H1 (cell line): Measurements from ENCODE around the gene MMP21. TPM values are rescaled to one million over a fixed set of nuclear protein-coding genes. Genes with fewer than 3 reads are reported as not detected.
A peak's percentile ranks its signal among the peaks of the same experiment; 100 is the strongest.

Source experiments
- CTCF ChIA-PET: fragments of 300-600 bp; sonication (Branson Sonifier 250); formaldehyde crosslinking; loops from one replicate; lab custom pipeline; 2021; ENCODE audit not compliant: partially characterized antibody; lab: Charles Lee
- POLR2A ChIA-PET: fragments of 300-600 bp; sonication (Branson Sonifier 250); formaldehyde crosslinking; loops from one replicate; lab custom pipeline; 2021; ENCODE audit warnings: inconsistent platforms; ENCODE audit not compliant: partially characterized antibody; lab: Charles Lee
- DNase-seq, 2 experiments: peaks; one replicate each; pipeline versions ENCODE4 v3.0.0 to v3.0.0-alpha.2; 2010 to 2022; ENCODE audit warnings: low spot score in 2 of 2, low read depth in 1 of 2, mixed read lengths in 1 of 2
- FAIRE-seq: peaks from 2 replicates; lab custom pipeline; 2011; peaks lifted over from hg19 to GRCh38; lab: Jason Lieb, UNC
- H2AFZ ChIP-seq: 2 replicates; pipeline ENCODE4 v1.8.1; 2012; ENCODE audit warnings: low read length, inconsistent platforms
- H2AK5ac ChIP-seq: 2 replicates; pipeline ENCODE4 v1.6.1; 2013; ENCODE audit warnings: low read depth, low read length
- H2BK120ac ChIP-seq: replicated peaks from 2 replicates; pipeline ENCODE3; 2013; ENCODE audit warnings: low read depth, low read length, inconsistent platforms
- H2BK12ac ChIP-seq: 2 replicates; pipeline ENCODE4 v1.6.1; 2013; ENCODE audit warnings: low read depth, low read length
- H2BK15ac ChIP-seq: 2 replicates; pipeline ENCODE4 v1.6.1; 2013; ENCODE audit warnings: low read length
- H2BK20ac ChIP-seq: 2 replicates; pipeline ENCODE4 v1.6.1; 2013; ENCODE audit warnings: low read length
- H2BK5ac ChIP-seq: 2 replicates; pipeline ENCODE4 v1.6.1; 2013; ENCODE audit warnings: low read depth, low read length
- H3K14ac ChIP-seq: 2 replicates; pipeline ENCODE4 v1.6.1; 2013; ENCODE audit warnings: inconsistent platforms; ENCODE audit not compliant: insufficient read length
- H3K18ac ChIP-seq: 2 replicates; pipeline ENCODE4 v1.6.1; 2013; ENCODE audit warnings: low read length; ENCODE audit errors: extremely low read depth
- H3K23ac ChIP-seq: 2 replicates; pipeline ENCODE4 v1.6.1; 2013; ENCODE audit warnings: inconsistent platforms; ENCODE audit not compliant: insufficient read length
- H3K23me2 ChIP-seq: 2 replicates; pipeline ENCODE4 v1.6.1; 2013; ENCODE audit warnings: low read depth, low read length
- H3K27ac ChIP-seq: 2 replicates; pipeline ENCODE4 v1.6.1; 2011; ENCODE audit warnings: low read depth, low read length, inconsistent platforms
- H3K27me3 ChIP-seq, 4 experiments: replicated peaks in 1 of 4; 1 replicate in 1 of 4; 2 replicates in 3 of 4; pipeline versions ENCODE4 v1.6.1 to v1.8.1; 2011 to 2013; ENCODE audit warnings: low read length in 3 of 4, mild to moderate bottlenecking in 3 of 4, inconsistent platforms in 2 of 4, mixed read lengths in 2 of 4, moderate library complexity in 1 of 4; ENCODE audit not compliant: control insufficient read depth in 3 of 4, insufficient read depth in 3 of 4; ENCODE audit errors: extremely low read depth in 1 of 4
- H3K36me3 ChIP-seq, 4 experiments: 2 replicates each; pipeline versions ENCODE4 v1.6.1 to v1.8.1; 2011 to 2013; ENCODE audit warnings: mild to moderate bottlenecking in 4 of 4, low read length in 3 of 4, moderate library complexity in 2 of 4, control low read depth in 1 of 4, inconsistent platforms in 1 of 4; ENCODE audit not compliant: insufficient read depth in 4 of 4, control insufficient read depth in 2 of 4
- H3K4ac ChIP-seq: replicated peaks from 2 replicates; pipeline ENCODE3; 2013; ENCODE audit warnings: low read length, low read depth, mixed read lengths, inconsistent platforms; ENCODE audit not compliant: insufficient read length
- H3K4me1 ChIP-seq, 4 experiments: replicated peaks in 1 of 4; 1 replicate in 1 of 4; 2 replicates in 3 of 4; pipeline versions ENCODE4 v1.6.1 to v1.8.1; 2011 to 2013; ENCODE audit warnings: low read length in 3 of 4, inconsistent platforms in 2 of 4, mixed read lengths in 1 of 4; ENCODE audit not compliant: insufficient read depth in 4 of 4, control insufficient read depth in 3 of 4
- H3K4me2 ChIP-seq, 2 experiments: 2 replicates each; pipeline versions ENCODE4 v1.6.1 to v1.8.1; 2011 to 2013; ENCODE audit warnings: low read depth in 2 of 2, low read length in 2 of 2, control low read depth in 1 of 2, inconsistent platforms in 1 of 2, mild to moderate bottlenecking in 1 of 2; ENCODE audit not compliant: insufficient read depth in 1 of 2
- H3K4me3 ChIP-seq, 4 experiments: fragments of 200-600, 300-600 bp in 1 of 4; sonication (generic), shearing (Covaris generic), sonication (Bioruptor Twin) in 1 of 4; 2 replicates each; pipeline versions ENCODE4 v1.5.1 to v1.8.1; 2011 to 2016; ENCODE audit warnings: low read length in 4 of 4, low read depth in 3 of 4, control low read depth in 2 of 4, inconsistent platforms in 2 of 4, mild to moderate bottlenecking in 2 of 4, mixed read lengths in 1 of 4, moderate library complexity in 1 of 4; ENCODE audit not compliant: insufficient read depth in 2 of 4; ENCODE audit errors: extremely low read depth in 1 of 4
- H3K56ac ChIP-seq: replicated peaks from 2 replicates; pipeline ENCODE3; 2013; ENCODE audit warnings: low read depth, mild to moderate bottlenecking, mixed read lengths, low read length, inconsistent platforms; ENCODE audit not compliant: insufficient read length
- H3K79me1 ChIP-seq: 2 replicates; pipeline ENCODE4 v1.6.1; 2013; ENCODE audit warnings: low read depth, low read length, control low read depth
- H3K79me2 ChIP-seq, 2 experiments: 2 replicates each; pipeline versions ENCODE4 v1.6.1 to v1.8.1; 2012 to 2013; ENCODE audit warnings: low read length in 2 of 2, mild to moderate bottlenecking in 2 of 2, inconsistent platforms in 1 of 2; ENCODE audit not compliant: insufficient read depth in 2 of 2, control insufficient read depth in 1 of 2
- H3K9ac ChIP-seq, 4 experiments: replicated peaks in 1 of 4; 1 replicate in 1 of 4; 2 replicates in 3 of 4; pipeline versions ENCODE4 v1.6.1 to v1.8.1; 2011 to 2013; ENCODE audit warnings: low read depth in 3 of 4, low read length in 3 of 4, control low read depth in 2 of 4, mild to moderate bottlenecking in 2 of 4, moderate library complexity in 2 of 4, inconsistent platforms in 1 of 4; ENCODE audit errors: extremely low read depth in 1 of 4
- H3K9me3 ChIP-seq, 2 experiments: 2 replicates each; pipeline versions ENCODE4 v1.6.1 to v1.8.1; 2012 to 2013; ENCODE audit warnings: mild to moderate bottlenecking in 2 of 2, moderate library complexity in 2 of 2, control low read depth in 1 of 2, inconsistent platforms in 1 of 2, low read depth in 1 of 2, low read length in 1 of 2, mixed read lengths in 1 of 2; ENCODE audit not compliant: insufficient read depth in 2 of 2
- H4K20me1 ChIP-seq, 2 experiments: replicated peaks in 1 of 2; 2 replicates each; pipeline versions ENCODE3 to v1.8.1; 2011 to 2013; ENCODE audit warnings: inconsistent platforms in 2 of 2, low read length in 2 of 2, mild to moderate bottlenecking in 1 of 2; ENCODE audit not compliant: insufficient read depth in 2 of 2, control insufficient read depth in 1 of 2
- H4K5ac ChIP-seq: 2 replicates; pipeline ENCODE4 v1.6.1; 2013; ENCODE audit warnings: low read length, low read depth, mixed read lengths, inconsistent platforms; ENCODE audit not compliant: insufficient read length
- H4K8ac ChIP-seq: 2 replicates; pipeline ENCODE4 v1.8.0; 2013; ENCODE audit warnings: mild to moderate bottlenecking, moderate library complexity, low read length, inconsistent platforms; ENCODE audit not compliant: insufficient read depth; ENCODE audit errors: extremely low read depth
- H4K91ac ChIP-seq: replicated peaks from 2 replicates; pipeline ENCODE3; 2013; ENCODE audit warnings: low read length, mixed read lengths, inconsistent platforms; ENCODE audit not compliant: insufficient read length
- GABPA ChIP-seq: IDR thresholded peaks from 2 replicates; pipeline ENCODE4 v1.6.1; 2011; ENCODE audit warnings: mild to moderate bottlenecking, low read length, moderate library complexity, borderline replicate concordance; ENCODE audit not compliant: insufficient read depth
- HDAC2 ChIP-seq, 2 experiments: fragments of 300-600 bp in 1 of 2; sonication (generic) in 1 of 2; IDR thresholded peaks; 2 replicates each; pipeline ENCODE4 v1.6.1; 2011 to 2012; ENCODE audit warnings: low read depth in 2 of 2, low read length in 2 of 2, mild to moderate bottlenecking in 2 of 2, moderate library complexity in 2 of 2, borderline replicate concordance in 1 of 2, inconsistent platforms in 1 of 2
- MAX ChIP-seq: IDR thresholded peaks from 2 replicates; pipeline ENCODE4 v1.6.1; 2012; ENCODE audit warnings: inconsistent platforms
- NANOG ChIP-seq: IDR thresholded peaks from 2 replicates; pipeline ENCODE4 v1.6.1; 2011; ENCODE audit warnings: low read length, low read depth, mild to moderate bottlenecking, inconsistent platforms; ENCODE audit not compliant: insufficient read depth, poor library complexity, severe bottlenecking
- POLR2A ChIP-seq, 2 experiments: IDR thresholded peaks; 1 replicate in 1 of 2; 2 replicates in 1 of 2; pipeline ENCODE4 v1.6.1; 2011; ENCODE audit warnings: low read depth in 2 of 2, low read length in 2 of 2, mild to moderate bottlenecking in 2 of 2; ENCODE audit errors: control extremely low read depth in 1 of 2
- RNF2 ChIP-seq: fragments of 200-900, 300-1000 bp; sonication (generic); IDR thresholded peaks from 2 replicates; pipeline ENCODE4 v1.7.1; 2016; ENCODE audit warnings: borderline replicate concordance, low read depth, mild to moderate bottlenecking, antibody characterized with exemption, low read length; ENCODE audit not compliant: poor library complexity, severe bottlenecking; ENCODE audit errors: missing control alignments
- SIN3A ChIP-seq, 2 experiments: IDR thresholded peaks in 1 of 2; conservative IDR thresholded peaks in 1 of 2; 2 replicates each; pipeline ENCODE4 v1.6.1; 2011 to 2012; ENCODE audit warnings: low read length in 2 of 2, improper control_type of control experiment in 1 of 2, low read depth in 1 of 2, mild to moderate bottlenecking in 1 of 2
- SIRT6 ChIP-seq: IDR thresholded peaks from one replicate; pipeline ENCODE4 v1.7.1; 2012; ENCODE audit warnings: low read length, inconsistent platforms
- TAF7 ChIP-seq: optimal IDR thresholded peaks from 2 replicates; pipeline ENCODE3; 2011; ENCODE audit warnings: low read depth, mild to moderate bottlenecking, inconsistent platforms, low read length, moderate library complexity, borderline replicate concordance
- WGBS, 2 experiments: shearing (Covaris generic) in 1 of 2; methylation state at CpG; one replicate each; pipeline versions ENCODE4 v1.1.6 to v1.1.7; 2013 to 2015; ENCODE audit warnings: low lambda C conversion rate in 2 of 2, mixed read lengths in 2 of 2, inconsistent platforms in 1 of 2, low coverage in 1 of 2, missing lambda C conversion rate in 1 of 2; ENCODE audit not compliant: insufficient replicate concordance in 2 of 2, insufficient coverage in 1 of 2, insufficient read length in 1 of 2; ENCODE audit errors: extremely low coverage in 1 of 2, missing lambda C conversion rate in 1 of 2; 5-methylcytosine and 5-hydroxymethylcytosine counted together
- polyA plus RNA-seq, 7 experiments: library from polyadenylated mRNA; depleted of rRNA in 3 of 7; stranded (reverse) in 5 of 7; unstranded in 2 of 7; fragments of >200 nt in 5 of 7; fragments of 200-250 nt in 2 of 7; gene quantifications; 1 replicate in 5 of 7; 2 replicates in 1 of 7; 4 replicates in 1 of 7; pipeline versions ENCODE4 v1.2.1 to v1.2.3, GENCODE V29; 2011 to 2013; ENCODE audit warnings: missing spikeins in 2 of 7, mixed read lengths in 2 of 7
- total RNA-seq: library from RNA; stranded (reverse); fragmentation: NEBNext Ultra II Directional; extraction: Animal tissue kit (Norgen Biotek cat#: 25700); gene quantifications from 2 replicates; pipeline ENCODE4 v1.2.1, GENCODE V29; 2021

The MMP21 gene
- total and polyA plus RNA-seq, 2 of the 8 experiments (the other 6 are each of a cell fraction or from before 2014, with no cell fraction given): not detected

DNA sequence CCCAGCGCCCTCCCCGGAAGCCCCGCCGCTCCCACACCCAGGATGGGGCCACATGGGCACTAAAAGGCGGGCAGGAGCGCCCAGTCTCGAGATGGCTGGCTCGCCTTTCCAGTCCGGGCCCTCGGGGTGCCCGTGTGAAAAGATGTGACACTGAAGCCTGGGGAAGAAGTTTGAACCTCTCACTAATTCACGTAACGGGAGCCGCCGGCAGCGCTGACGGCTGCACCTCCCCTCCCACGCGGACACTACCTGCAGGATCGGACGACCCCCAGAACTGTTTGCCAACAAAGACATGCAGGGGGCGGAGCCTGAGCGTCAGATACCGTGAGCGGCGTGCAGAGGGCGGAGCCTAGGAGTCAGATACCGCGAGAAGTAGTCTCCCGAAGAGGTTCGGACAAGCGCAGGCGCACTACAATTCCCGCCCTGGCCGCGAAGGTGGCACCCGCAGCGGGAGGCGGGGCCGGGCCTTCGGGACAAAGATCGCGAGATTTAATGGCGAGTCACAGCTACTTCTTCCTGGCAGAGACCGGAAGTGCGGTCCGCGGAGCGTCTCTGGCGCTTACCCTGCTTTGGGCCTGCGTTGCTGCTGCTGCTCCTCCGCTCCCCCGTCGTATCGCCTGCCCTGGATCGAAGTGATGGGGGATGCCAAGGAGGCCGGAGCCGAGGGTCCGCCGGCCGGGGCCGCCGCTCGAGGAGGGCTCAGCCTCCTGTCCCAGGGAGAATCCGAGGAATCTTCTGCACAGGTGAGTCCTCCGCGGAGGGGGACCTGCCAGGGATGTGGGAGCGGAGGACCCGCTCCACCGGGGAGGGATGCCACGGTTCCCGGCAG, 56.2 kb downstream of the MMP21 start, which contains the start of gene EDRF1:
Gene EDRF1 (plus strand): TSS at position 537 of the 829 bp plus-strand sequence. CDS start 99 bp downstream, at position 636.
- Histone ChIP-seq H2BK120ac (no peak within 1 kb of the TSS), H3K4me3 (peak within 1 kb of the TSS; percentile 84 to 99 (median 98)), H3K9me3 (peaks cover 0 to 4% of the 10 kb centered on the region in 2 experiments; a peak in 1 of 4 replicates), H2BK12ac (no peak within 1 kb of the TSS; the same call in 1 of the 2 replicates), H2BK15ac (no peak within 1 kb of the TSS), H3K4me1 (peaks cover 0 to 2% (median 0%) of the 10 kb centered on the region in 4 experiments; a peak in 2 of 7 replicates), H3K4me2 (peak within 1 kb of the TSS; percentile 78 to 86), H2AFZ (peak within 1 kb of the TSS; percentile 59), H3K9ac (peak within 1 kb of the TSS; percentile 92 to 98 (median 96)), H2BK5ac (peak within 1 kb of the TSS; percentile 87; the same call in 1 of the 2 replicates), H2BK20ac (no peak within 1 kb of the TSS), H3K14ac (no peak within 1 kb of the TSS), H3K4ac (no peak within 1 kb of the TSS), H3K27ac (peak within 1 kb of the TSS; percentile 87), H3K36me3 (peaks cover 6 to 34% (median 21%) of the 10 kb centered on the region in 4 experiments), H4K8ac (peak within 1 kb of the TSS; percentile 96; the same call in 1 of the 2 replicates), H3K79me2 (peaks cover 0 to 23% of the 10 kb centered on the region in 2 experiments; a peak in 2 of 4 replicates), H4K5ac (no peak within 1 kb of the TSS), H3K27me3 (no peaks in the 10 kb centered on the region), H4K91ac (peak within 1 kb of the TSS; percentile 0), H3K79me1 (no peaks in the 10 kb centered on the region; the same call in 1 of the 2 replicates), H3K23ac (peak within 1 kb of the TSS; percentile 93), H2AK5ac (no peak within 1 kb of the TSS), H3K18ac (peak within 1 kb of the TSS; percentile 87; the same call in 1 of the 2 replicates), H3K23me2 (peaks cover 2% of the 10 kb centered on the region), H4K20me1 (peaks cover 1 to 3% of the 10 kb centered on the region in 2 experiments), H3K56ac (peak within 1 kb of the TSS; percentile 39)
- POLR2A ChIA-PET: interaction anchor here (0.6 to 1.6 kb wide), 12 partner anchors 11 to 348 kb away, joined by 3 to 5 read pairs (median 3); partner anchors contain the start of gene TEX36
- peak; percentile 7 for FAIRE-seq
- DNase-seq: peak; percentile 98
- 1% methylated on average over 68 of the region's 72 CpGs; no CpG with 5 or more reads in 1 of the 2 experiments for WGBS, 2 experiments
- CTCF ChIA-PET: interaction anchor here (0.7 kb wide), 1 partner anchor 249 kb away, joined by 3 read pairs; no protein-coding TSS in a partner anchor
- TF ChIP-seq MAX (peak; percentile 92), HDAC2 (IDR thresholded peaks at IDR 0.05; ENCODE audit: borderline replicate concordance in 1 of 2, low read depth in 2 of 2, low read length in 2 of 2) (peak in 1 of 2 experiments; percentile 76; a peak in 1 of 4 replicates), GABPA (peak; percentile 85), SIN3A (conservative IDR thresholded peaks at IDR 0.05 in 1 of 2, IDR thresholded peaks at IDR 0.05 in 1 of 2; ENCODE audit: low read depth in 1 of 2, low read length in 2 of 2) (0 out of 4 replicates have a peak, but pooled peaks have one; percentile 29 to 53), SIRT6 (no peak), TAF7 (peak; percentile 70), RNF2 (peak; percentile 42), POLR2A (IDR thresholded peaks at IDR 0.05; ENCODE audit: control extremely low read depth in 1 of 2, low read depth in 2 of 2, low read length in 2 of 2) (peak; percentile 91 to 98), NANOG (no peak)
